ENCODE measurements around the gene RAB3IL1. TPM values are rescaled to one million over a fixed set of nuclear protein-coding genes. Genes with fewer than 3 reads are reported as not detected.

RAB3IL1 gene
- total and polyA plus RNA-seq, 9 of the 15 experiments (the other 6 are each of a cell fraction or from before 2014, with no cell fraction given), result 0.15 to 42.6 (median 15.5) TPM

DNA sequence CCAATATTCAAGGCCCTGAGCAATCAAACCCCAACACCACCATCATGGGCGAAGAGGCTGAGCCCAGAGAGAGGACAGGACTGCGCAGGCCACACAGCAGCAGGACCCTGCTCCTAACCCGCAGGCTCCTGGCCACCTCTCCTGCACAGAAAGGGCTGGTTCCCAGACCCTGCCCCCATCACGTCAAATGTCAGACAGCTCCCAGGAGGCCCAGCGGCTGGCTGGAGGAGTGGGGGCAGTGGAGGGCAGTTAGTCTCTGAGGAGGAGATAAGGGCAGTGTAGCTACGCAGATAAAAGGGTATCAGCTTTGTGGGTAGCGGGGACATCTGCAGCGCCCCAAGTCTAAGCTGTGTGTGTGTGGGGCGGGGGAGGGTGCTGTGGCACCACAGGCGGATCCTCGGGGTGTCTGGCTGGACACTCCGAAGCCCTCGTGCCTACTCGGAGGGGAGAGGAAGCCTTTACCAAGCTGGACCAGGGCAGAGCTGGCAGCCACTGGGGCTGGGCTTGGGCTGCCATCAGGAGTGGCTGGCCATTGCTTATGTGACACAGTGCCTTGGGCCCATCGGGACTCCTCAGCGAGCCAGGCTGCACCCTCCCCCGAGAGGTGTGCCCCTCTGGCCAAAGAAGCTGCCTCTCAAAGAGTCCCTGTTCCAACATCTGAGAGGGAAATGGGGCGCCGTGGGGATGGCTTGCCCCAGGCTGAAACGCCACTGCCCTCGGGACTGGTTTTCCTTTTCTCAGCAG is 47.5 kb downstream of the RAB3IL1 start (continued):
- TF ChIP-seq MYC (IDR thresholded peaks at IDR 0.05; ENCODE audit: low read depth, low read length) (peak; percentile 68; the same call in 1 of the 2 replicates), MYC (CRISPR knock-in tag; IDR thresholded peaks at IDR 0.05; ENCODE audit: borderline replicate concordance, low read depth) (no peak), ZNF165 (CRISPR knock-in tag; IDR thresholded peaks at IDR 0.05; ENCODE audit: borderline replicate concordance) (peak; percentile 42; the same call in 1 of the 2 replicates), NFE2L1 (tag; IDR thresholded peaks at IDR 0.05; ENCODE audit: borderline replicate concordance, low read depth) (no peak), CREBBP (IDR thresholded peaks at IDR 0.05; ENCODE audit: low read depth, low read length) (no peak), FOSL1 (tag; conservative IDR thresholded peaks at IDR 0.05) (peak; percentile 40), MAFF (IDR thresholded peaks at IDR 0.05; ENCODE audit: low read length) (no peak), CHCHD3 (CRISPR knock-in tag; IDR thresholded peaks at IDR 0.05) (no peak), ZNF263 (CRISPR knock-in tag; IDR thresholded peaks at IDR 0.05; ENCODE audit: borderline replicate concordance) (peak; percentile 22; the same call in 1 of the 2 replicates), ZEB2 (IDR thresholded peaks at IDR 0.05) (no peak), ZNF174 (CRISPR knock-in tag; IDR thresholded peaks at IDR 0.05) (peak; percentile 40; the same call in 1 of the 2 replicates), ASH1L (IDR thresholded peaks at IDR 0.05; ENCODE audit: borderline replicate concordance, low read depth, partially characterized antibody) (no peak), RBM15 (IDR thresholded peaks at IDR 0.05; ENCODE audit: insufficient read depth, low read length) (no peak), STAT5A (IDR thresholded peaks at IDR 0.05; ENCODE audit: borderline replicate concordance, low read length) (peak; percentile 77; the same call in 1 of the 2 replicates), ZNF124 (CRISPR knock-in tag; IDR thresholded peaks at IDR 0.05) (no peak), ZNF274 (IDR thresholded peaks at IDR 0.05; ENCODE audit: borderline replicate concordance, low read depth, low read length) (no peak), RHOXF2B (CRISPR knock-in tag; conservative IDR thresholded peaks at IDR 0.05) (no peak), ZNF584 (CRISPR knock-in tag; IDR thresholded peaks at IDR 0.05; ENCODE audit: low read depth) (peak; percentile 76), RB1 (IDR thresholded peaks at IDR 0.05; ENCODE audit: low read depth) (peak; percentile 74), CBX2 (IDR thresholded peaks at IDR 0.05; ENCODE audit: insufficient read depth, low read length, poor library complexity, severe bottlenecking) (no peak), CBX1 (IDR thresholded peaks at IDR 0.05; ENCODE audit: low read depth) (no peak), MECOM (CRISPR knock-in tag; IDR thresholded peaks at IDR 0.05) (no peak), ZNF830 (CRISPR knock-in tag; IDR thresholded peaks at IDR 0.05) (no peak), MCM5 (IDR thresholded peaks at IDR 0.05; ENCODE audit: low read depth) (no peak)
- TF ChIP-seq, protein P1, sequence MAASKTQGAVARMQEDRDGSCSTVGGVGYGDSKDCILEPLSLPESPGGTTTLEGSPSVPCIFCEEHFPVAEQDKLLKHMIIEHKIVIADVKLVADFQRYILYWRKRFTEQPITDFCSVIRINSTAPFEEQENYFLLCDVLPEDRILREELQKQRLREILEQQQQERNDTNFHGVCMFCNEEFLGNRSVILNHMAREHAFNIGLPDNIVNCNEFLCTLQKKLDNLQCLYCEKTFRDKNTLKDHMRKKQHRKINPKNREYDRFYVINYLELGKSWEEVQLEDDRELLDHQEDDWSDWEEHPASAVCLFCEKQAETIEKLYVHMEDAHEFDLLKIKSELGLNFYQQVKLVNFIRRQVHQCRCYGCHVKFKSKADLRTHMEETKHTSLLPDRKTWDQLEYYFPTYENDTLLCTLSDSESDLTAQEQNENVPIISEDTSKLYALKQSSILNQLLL (CRISPR knock-in tag; IDR thresholded peaks at IDR 0.05; ENCODE audit: borderline replicate concordance), result no peak
- TF ChIP-seq, protein P2, sequence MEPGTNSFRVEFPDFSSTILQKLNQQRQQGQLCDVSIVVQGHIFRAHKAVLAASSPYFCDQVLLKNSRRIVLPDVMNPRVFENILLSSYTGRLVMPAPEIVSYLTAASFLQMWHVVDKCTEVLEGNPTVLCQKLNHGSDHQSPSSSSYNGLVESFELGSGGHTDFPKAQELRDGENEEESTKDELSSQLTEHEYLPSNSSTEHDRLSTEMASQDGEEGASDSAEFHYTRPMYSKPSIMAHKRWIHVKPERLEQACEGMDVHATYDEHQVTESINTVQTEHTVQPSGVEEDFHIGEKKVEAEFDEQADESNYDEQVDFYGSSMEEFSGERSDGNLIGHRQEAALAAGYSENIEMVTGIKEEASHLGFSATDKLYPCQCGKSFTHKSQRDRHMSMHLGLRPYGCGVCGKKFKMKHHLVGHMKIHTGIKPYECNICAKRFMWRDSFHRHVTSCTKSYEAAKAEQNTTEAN (CRISPR knock-in tag; IDR thresholded peaks at IDR 0.05), result no peak
- TF ChIP-seq, protein P3, sequence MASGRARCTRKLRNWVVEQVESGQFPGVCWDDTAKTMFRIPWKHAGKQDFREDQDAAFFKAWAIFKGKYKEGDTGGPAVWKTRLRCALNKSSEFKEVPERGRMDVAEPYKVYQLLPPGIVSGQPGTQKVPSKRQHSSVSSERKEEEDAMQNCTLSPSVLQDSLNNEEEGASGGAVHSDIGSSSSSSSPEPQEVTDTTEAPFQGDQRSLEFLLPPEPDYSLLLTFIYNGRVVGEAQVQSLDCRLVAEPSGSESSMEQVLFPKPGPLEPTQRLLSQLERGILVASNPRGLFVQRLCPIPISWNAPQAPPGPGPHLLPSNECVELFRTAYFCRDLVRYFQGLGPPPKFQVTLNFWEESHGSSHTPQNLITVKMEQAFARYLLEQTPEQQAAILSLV (tag; IDR thresholded peaks at IDR 0.05), result no peak

Measured in K562 (cell line).